Stimulated activated CD8-positive, alpha-beta memory T cell treated with anti-CD3 and anti-CD28 coated beads, Interleukin-15, amount 100 ng/mL, for 24 hours (primary cell): ENCODE measurements around the gene PLXNA4.

Source experiments
- DNase-seq: peaks from one replicate; pipeline ENCODE4 v3.0.0-alpha.2; 2020; ENCODE audit warnings: low read depth

PLXNA4 gene

DNA sequence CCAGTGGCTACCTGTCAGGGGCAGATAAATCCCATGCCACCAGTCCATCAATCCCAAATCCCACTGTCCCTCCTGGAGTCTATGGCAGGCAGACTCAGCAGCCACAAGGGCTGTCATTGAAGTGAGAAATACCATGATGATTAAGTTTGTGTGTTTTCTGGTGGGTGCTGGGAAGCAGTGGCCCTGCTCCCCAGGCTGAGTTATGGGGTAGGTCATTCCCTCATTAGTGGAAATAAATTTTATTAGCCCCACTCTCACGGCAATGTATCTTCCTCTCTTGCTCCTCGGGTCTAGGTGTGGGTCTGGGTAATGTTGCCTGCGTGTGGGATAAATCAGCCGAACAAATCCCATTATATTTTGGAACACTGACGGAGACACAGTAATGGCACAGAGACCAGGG is 76.8 kb downstream of the PLXNA4 start:
- no peak for DNase-seq

DNA sequence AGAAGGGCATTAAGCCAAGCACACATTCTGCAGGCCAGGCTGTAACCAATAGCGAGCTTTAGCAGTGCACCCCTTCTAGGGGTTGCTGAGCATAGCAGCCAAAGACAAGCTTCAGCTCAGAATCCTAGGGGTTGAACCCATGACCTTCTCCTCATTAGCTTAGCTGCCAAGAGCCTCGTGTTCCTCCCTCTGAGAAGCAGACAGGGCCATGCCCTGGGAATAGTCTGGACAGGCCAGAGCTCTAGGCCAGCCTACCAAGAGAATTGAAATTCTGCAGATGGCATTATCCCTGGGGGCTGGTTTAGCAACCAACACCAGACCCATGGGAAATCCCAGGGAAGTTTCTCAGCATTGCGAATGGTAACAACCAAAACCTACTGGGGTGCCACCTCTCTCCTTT is 77.2 kb downstream of the PLXNA4 start:
- DNase-seq = no peak

DNA sequence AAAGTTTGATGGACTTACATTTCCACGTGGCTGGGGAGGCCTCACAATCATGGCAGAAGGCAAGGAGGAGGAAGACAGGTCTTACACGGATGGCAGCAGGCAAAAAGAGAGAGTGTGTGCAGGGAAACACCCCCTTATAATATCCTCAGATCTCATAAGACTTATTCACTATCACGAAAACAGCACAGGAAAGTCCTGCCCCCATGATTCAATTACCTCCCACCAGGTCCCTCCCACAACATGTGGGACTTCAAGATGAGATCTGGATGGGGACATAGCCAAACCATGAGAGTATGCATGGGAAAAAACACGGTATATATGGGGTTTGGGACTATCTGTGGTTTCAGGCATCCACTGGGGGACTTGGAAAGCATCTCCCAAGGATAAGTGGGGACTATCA is 78.0 kb downstream of the PLXNA4 start:
- no peak for DNase-seq

DNA sequence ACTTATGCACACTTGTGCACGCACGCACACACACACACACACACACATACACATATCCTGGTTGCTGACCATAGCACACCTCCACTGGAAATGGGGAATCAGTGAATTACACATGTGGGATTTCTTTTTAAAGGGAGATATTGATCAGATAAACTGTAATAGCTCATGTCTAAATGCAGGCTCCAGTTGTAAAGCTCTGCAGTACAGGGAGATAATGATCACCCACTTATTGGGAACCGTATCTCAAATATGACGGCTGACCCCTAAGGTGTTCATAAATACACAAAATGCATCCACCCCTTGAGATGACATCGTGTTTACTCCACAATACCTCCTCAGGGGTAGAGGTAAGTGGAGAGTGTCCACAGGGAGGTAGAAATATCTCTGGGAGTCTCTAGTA is 79.2 kb downstream of the PLXNA4 start:
- DNase-seq = no peak

DNA sequence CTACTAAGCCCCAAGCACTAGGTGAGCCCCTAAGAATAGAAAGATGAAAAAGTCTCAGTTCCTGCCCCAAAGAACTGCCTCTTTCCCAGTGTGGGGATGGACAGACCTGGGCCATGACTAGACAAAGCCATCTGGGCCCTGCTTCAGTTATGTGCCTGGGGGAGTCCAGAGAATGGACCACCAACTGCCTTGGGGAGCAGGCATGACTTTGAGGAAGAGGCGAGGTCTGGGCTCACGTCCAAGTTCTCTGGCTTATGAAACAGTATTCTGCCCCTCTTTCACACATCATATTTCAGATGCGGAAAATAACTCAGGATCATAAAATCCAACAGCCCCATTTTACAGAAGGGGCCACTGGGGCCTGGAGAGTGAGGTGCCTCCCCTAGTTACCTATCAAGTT is 80.3 kb downstream of the PLXNA4 start:
- DNase-seq = no peak

DNA sequence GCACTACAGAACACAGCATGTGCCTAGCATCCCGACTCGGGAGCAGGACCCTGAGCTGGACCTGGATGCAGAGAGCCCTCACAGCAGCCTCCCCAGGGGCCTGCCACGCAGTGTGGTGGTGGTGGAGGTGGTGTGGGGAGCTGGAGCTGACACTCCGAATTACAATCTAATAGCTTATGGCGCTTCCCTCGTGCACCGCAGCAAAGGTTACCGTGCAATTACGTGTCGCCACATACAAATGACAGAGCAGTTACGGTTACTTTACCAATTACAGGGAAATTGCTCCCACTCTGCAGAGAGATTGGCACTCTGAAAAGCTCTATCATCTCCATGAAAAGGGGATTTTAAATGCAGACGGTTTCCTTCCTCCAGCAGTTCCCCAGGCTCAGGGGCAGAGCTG is 81.8 kb downstream of the PLXNA4 start:
- no peak for DNase-seq

DNA sequence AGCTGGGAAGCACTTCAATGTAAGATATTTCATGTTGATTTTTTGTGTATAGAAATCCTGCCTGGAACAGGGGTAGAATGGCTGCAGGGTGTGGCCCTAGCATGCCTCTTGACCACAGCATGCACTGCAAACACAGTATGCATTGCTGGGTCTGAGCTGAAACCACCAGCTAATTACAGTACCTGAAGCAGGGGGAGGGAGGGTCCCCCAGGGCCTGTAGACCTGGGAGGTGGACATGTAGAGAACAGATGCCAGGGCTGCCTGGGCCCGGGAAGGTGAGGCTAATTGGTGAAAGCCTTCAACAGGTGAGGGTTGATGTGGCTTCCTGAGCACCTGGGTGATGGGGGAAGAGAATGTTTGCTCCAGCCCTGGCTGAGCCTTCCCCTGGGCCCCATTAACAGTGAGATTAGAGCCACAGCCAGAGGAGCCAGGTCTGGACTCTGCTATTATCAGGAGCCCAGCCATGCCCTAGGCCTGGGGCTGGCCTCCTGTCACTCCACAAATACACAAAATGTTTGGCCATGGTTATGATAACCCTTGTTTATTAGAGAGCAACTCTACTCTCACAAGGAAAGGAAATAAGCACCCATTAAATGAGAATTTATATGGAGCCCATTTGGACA is 83.3 kb downstream of the PLXNA4 start:
- DNase-seq = no peak

DNA sequence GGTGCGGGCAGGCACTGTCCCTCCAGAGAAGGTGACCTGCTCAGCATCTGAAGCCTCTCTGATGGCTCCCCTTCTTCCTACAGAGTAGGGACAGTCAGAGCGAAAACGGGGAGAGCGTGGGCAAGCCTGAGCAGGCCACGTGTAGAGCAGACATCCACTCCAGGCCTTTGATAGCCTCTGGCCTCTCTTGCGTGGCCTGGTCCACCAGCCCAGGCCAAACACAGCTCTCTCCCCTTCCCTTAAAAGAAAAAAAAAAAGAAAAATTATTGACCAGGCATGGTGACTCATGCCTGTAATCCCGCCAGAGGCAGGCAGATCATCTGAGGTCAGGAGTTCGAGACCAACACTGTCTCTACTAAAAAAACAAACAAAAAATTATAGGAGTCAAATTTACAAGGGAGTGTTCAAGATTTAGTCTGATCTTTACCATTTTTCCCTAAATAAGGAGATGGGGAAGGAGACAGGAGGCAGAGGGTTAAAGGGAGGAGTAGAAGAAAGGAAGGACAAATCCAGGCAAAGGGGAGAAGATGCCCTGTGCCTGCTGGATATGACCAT is 84.8 kb downstream of the PLXNA4 start:
- DNase-seq = no peak

DNA sequence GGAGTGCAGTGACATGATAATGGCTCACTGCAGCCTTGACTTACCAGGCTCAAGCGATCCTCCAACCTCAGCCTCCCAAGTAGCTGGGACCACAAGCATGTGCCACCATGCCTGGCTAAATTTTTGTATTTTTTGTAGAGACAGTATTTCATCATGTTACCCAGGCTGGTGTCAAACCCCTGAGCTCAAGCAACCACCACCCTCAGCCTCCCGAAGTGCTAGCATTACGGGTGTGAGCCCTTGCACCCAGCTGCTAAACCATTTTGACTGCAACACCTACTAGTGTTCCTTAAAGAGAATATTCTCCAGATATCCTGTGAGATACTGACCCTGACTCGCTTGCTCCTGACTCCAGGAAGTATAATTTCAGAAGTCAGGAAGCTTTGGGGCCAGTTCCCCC is 85.8 kb downstream of the PLXNA4 start:
- no peak for DNase-seq

DNA sequence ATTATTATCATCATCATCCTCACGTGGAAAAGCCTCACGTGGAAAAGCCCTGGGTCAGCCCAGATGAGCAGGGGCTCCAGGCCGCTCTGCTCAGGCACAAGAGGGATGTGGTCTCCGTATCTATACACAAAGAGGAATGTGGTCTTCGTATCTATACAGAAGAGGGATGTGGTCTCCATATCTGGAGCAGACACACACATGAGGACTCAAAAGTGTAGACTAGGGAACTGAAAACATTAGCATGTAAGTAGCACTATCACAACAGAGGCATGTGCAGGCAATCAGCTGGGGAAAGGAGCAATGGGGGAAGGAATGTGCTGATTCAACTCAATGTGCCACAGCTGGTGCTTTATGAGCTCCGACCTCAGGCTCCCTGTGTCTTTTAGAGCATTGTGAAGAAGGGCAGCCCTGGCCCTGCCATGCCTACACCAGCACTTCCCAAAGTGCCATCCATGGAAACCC is 86.5 kb downstream of the PLXNA4 start:
- DNase-seq = no peak

DNA sequence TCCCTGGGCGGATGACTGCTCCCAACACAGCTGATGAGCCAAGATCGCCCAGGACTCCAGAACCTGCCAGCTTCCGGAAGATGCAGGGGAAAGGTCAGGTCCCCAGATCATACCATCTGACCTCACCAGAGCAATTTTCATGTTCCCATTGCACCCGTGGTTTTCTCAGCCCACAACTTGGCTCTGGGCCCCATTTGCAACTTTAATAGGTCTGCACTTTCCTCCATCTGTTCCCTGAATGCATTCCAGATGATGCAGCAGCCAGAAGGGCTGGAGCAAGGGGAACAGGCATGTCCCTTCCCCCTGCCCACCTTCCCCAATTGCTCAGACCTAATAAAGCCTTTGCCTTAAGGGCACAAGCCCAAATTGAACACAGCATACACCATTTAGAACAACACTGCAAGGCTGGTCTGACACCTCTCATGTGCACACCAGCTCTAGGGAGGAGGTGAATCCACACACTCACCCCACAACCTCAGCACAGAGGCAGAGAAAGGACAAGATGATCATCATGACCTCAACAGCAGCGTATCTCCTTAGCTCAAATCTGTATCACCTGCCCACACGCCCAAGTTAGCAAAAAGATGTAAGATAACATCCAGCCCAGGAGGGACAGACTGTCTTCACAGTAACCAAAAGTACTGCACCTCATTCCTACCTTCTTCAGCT is 87.5 kb downstream of the PLXNA4 start:
- no peak for DNase-seq

DNA sequence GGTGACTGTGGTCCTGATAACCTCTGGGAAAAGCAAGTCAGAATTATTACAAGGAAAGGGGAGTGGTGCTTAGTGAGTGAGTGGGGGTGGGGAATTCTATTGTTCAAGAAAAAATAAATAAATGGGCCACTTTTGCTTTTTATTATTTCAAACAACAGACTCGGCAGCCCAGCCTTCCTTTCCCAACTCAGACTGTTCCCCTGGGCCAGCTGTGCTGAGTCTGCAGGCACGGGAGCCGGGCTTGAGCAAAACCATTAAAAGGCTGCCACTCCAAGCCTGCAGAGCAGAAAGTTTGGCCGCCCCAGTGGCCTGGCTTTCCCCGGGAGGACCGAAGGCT is 90.0 kb downstream of the PLXNA4 start:
- no peak for DNase-seq

DNA sequence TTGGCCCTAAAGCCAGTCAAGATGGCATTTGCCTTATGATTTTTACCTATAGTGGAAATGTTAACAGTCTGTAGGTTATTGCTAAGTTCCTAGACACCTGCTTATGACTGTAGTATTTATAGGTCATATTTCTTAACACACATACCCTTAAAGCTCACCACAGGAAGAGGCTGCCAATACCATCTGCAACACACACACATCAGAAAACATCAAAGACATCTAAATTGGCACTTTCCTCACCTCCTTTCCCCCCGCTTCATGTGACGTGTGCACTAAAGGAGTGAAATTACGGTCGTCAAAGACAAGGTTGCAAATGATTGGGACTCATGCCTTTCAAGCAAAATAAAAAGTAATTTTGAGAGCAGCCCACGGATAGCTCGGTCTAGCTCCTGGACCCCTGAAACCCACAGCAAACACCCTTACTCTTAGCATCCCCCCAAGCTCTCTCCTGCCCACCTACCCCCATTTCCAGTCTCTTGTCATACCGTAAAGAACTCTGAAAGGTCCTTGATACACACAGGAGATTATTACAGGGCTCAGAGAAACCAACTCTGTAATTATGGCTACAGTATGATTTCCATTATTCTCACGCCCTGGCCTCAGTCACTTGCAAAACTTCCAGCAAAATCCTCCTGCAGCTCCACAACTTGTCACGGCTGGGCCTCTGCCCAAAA is 90.5 kb downstream of the PLXNA4 start:
- no peak for DNase-seq

DNA sequence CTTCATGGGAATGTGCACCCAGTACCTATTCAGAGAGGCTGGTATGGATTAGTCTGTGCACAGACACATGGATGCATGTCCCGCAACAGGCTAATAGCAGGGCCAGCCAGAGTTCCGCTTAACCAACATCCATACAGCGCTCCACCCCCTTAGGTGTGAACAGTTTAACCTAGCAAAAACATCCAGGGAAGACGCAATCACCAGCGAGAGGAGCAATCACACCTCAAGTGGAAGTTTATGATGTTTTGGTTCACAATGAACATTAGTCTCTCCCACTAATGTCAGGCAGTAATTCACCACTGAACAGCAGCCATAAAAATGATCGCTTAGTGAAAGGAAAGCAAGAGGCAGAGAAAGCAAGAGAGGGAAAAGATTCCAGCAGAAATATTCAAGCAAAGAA is 91.1 kb downstream of the PLXNA4 start:
- no peak for DNase-seq

DNA sequence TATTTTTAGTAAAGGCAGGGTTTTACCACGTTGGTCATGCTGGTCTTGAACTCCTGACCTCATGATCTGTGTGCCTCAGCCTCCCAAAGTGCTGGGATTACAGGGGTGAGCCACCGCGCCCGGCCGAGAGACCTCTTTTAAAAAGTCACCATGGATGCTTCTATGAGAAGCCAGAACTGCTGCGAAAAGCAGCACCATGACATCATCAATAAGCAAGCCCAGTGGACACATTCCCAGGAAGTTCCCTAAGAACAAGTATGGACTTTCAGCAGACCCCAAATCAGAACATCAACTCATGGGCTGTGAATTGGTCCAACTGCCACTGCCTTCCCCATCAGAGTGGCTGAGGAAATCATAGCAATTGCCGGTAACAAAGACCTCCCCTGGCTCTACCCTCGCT is 93.4 kb downstream of the PLXNA4 start:
- no peak for DNase-seq

DNA sequence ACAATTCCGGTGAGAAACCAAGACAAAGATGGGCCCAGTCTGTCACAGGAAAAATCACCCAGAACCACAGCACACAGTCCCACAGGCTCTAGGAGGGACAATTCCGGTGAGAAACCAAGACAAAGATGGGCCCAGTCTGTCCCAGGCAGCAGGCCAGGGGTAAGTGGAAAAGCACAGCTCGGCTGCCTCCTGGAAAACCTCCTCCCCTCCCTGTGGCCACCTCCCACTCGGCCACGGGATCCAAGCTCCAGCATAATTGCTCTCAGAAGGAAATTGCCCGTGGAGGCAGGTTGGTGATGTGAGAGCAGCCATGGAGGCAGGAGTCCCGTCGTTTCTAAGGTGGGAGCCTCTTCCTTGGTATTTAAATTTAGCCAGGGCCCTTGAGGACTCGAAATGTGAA is 95.7 kb downstream of the PLXNA4 start:
- no peak for DNase-seq

DNA sequence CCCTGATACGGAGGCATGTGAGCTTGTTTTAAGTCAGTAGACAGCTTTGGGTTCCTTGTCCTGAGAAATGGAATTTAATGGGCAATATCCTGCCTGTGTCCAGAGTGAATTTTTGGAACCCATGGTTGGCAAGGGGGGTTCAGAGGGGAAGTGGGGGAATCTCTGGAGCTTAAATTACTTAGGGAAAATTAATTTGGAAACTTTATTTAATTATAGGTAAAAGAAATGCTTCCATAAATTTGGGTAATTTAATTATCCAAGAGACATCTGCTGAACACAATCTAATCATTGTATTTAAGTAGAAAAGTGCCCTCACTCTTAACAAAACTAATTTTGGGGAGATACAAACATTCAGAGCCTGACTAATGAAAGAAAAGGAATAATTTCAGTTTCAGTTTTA is 99.7 kb downstream of the PLXNA4 start:
- DNase-seq = no peak

DNA sequence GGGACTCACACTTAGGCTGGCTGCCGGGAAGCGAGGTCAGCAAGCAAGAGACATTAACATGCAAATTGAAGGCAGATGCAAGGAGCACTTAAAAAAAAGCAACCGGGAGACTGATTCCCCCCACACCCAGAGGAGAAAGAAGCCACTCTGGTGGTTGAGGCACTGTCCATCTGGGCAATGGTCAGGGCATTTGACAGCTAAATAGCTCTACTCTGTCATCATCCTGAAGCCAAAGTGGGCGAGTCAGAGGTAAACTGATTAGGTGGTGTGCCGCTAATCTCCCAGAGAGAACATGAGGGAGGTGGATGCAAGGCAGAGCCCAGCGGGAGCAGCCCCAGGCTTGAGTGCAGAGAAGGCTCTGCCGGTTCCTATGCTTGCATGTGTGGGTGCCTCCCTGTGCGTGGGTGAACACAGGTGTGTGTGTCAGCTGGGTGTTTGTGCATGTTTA is 100.6 kb downstream of the PLXNA4 start:
- DNase-seq = no peak

DNA sequence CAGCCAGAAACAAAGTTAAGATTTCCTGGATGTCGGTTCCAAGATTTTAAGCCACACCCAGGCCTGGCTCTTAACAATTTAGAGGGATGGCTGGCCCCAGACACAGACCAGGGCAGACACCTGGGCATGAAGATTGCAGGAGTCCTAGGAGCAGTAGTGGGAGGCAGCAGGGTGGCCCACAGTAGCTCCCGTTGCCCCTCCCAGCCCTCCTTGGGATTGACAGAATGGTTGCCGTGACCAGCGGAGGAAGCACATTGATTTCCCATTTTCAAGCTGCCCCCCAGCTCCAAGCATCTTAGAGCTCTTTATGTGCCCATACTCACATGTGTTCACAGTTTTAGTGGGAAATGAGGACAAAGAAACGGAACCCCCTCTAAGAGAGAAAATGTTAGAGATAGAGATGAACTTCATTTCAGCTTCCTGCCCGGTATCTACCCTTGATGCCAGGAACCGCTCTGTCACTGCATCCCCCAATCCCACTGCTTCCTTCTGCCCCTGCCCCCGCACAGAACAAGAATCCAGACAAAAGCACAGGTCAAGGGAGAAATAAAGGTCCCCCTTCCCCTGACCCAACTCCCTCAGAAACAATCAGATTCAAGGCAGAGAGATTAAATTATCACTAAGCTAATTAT is 101.1 kb downstream of the PLXNA4 start:
- DNase-seq = no peak

DNA sequence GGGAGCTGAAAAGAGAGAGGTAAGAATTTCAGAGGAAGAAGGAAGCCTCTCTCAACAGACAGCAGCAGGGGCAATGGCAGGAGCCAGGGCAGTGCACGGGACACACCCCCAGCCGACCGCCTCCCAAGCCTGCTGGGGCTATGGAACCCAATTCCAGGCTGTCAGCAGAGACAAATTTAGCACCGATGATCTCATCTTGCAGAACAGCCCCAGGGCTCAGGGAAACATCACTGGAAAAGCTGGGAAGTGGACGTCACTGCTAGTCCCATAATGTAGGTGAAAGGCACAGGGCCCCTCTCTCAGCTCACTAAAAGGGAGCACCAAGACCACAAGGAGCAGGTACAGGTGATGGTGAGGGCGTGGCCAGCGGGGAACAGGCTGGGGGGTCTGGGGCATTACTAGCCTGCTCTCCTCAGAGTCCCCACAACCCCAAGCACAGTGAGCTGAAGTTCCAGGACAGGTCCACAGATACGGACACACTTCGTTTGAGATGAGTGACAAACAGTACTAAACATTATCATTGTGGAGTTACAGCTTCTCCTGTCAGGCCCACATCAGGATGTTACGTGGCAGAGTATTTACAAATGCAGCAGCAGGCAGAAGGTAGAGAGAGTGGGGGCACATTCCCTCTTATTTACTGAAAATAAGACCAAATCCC is 103.7 kb downstream of the PLXNA4 start:
- no peak for DNase-seq

DNA sequence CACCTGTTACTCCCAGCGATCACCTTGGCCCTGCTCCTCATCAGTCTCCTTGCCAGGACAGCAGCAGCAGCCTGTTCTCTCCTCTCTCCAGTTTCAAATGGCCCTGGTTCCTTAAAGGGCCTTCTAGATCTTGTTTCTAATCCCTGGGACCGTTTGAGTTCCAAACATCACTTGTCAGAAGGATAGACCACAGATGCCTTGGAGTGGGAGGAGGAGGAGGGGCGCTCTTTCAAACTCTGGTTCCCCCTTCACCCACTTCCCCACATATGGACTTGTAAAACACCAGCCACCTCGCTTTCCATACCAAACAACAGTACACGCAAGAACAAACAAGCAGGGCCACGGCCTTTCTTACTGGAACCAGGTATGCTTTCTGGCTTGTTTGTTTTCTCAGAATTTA is 104.8 kb downstream of the PLXNA4 start:
- DNase-seq = no peak

DNA sequence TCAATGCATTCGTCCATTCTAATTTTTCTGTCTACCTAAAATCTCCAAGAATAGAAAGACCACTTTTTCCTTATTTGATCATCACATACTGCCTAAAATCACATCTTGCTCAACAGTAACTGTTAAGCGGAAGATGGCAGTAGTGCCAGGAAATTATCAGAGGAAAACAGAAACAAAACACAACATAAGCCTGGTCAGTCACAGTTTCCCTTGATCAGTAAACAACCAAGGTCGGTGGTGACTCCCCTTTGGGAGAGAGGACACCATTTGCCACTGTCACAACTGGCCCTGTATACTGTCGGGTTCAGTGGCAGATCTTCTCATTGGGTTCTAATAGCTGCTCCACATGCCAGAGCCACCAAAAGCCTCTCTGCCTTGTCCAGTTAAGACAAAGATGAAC is 106.6 kb downstream of the PLXNA4 start:
- DNase-seq = no peak
